PC-9 (cell line): ENCODE data around the gene PIK3R3. TPM values are rescaled to one million over a fixed set of nuclear protein-coding genes. Genes with fewer than 3 reads are reported as not detected.

ENCODE experiments used
- BruUV-seq: library from RNA; stranded (reverse); fragments of 400-500 nt; replicated peaks from 2 replicates; lab custom pipeline; 2021; lab: Mats Ljungman, UMichigan
- CTCF ChIA-PET: fragments of 300-600 bp; sonication (Branson Sonifier 250); formaldehyde crosslinking; loops from one replicate; lab custom pipeline; 2022; ENCODE audit warnings: antibody characterized with exemption; lab: Charles Lee
- POLR2A ChIA-PET: fragments of 300-600 bp; sonication (Branson Sonifier 250); formaldehyde crosslinking; loops from one replicate; lab custom pipeline; 2022; ENCODE audit warnings: antibody characterized with exemption; ENCODE audit not compliant: unreplicated experiment; lab: Charles Lee
- DNase-seq, 2 experiments: peaks; one replicate each; pipeline versions ENCODE4 v3.0.0 to v3.0.0-alpha.2; 2015 to 2022; ENCODE audit warnings: mixed read lengths in 1 of 2
- H2AFZ ChIP-seq: fragments of 200-600 bp; sonication (generic); 2 replicates; pipeline ENCODE4 v1.8.1; 2017; ENCODE audit warnings: antibody characterized with exemption
- H3F3A ChIP-seq: fragments of 200-600 bp; sonication (generic); 2 replicates; pipeline ENCODE4 v1.8.1; 2017; ENCODE audit warnings: antibody characterized with exemption, mild to moderate bottlenecking, low read depth; ENCODE audit not compliant: insufficient read depth
- H3K27ac ChIP-seq: fragments of 200-600 bp; sonication (generic); 2 replicates; pipeline ENCODE4 v1.6.1; 2016; ENCODE audit warnings: mixed run types
- H3K27me3 ChIP-seq: fragments of 200-600 bp; sonication (generic); 2 replicates; pipeline ENCODE4 v1.6.1; 2016; ENCODE audit warnings: low read depth, mixed run types; ENCODE audit not compliant: insufficient read depth
- H3K36me3 ChIP-seq: fragments of 200-600 bp; sonication (generic); 2 replicates; pipeline ENCODE4 v1.6.1; 2016; ENCODE audit warnings: low read depth, mixed run types
- H3K4me1 ChIP-seq: fragments of 200-600 bp; sonication (generic); replicated peaks from 2 replicates; pipeline ENCODE4 v1.6.1; 2016; ENCODE audit warnings: mixed run types; ENCODE audit not compliant: insufficient read depth
- H3K4me2 ChIP-seq: fragments of 200-600 bp; sonication (generic); 2 replicates; pipeline ENCODE4 v1.6.1; 2017; ENCODE audit warnings: mixed run types
- H3K4me3 ChIP-seq: fragments of 200-600 bp; sonication (generic); 2 replicates; pipeline ENCODE4 v1.6.1; 2016; ENCODE audit warnings: mixed run types
- H3K79me2 ChIP-seq: fragments of 200-600 bp; sonication (generic); 2 replicates; pipeline ENCODE4 v1.6.1; 2017; ENCODE audit warnings: low read depth, mixed run types
- H3K9me2 ChIP-seq: fragments of 200-600 bp; sonication (generic); 2 replicates; pipeline ENCODE4 v1.8.1; 2017; ENCODE audit warnings: mild to moderate bottlenecking; ENCODE audit not compliant: insufficient read depth
- H3K9me3 ChIP-seq: fragments of 200-600 bp; sonication (generic); 2 replicates; pipeline ENCODE4 v1.8.1; 2016; ENCODE audit warnings: low read depth; ENCODE audit not compliant: insufficient read depth
- H4K20me1 ChIP-seq: fragments of 200-600 bp; sonication (generic); 2 replicates; pipeline ENCODE4 v1.8.1; 2017; ENCODE audit not compliant: insufficient read depth
- EZH2 ChIP-seq: fragments of 200-600 bp; sonication (generic); IDR thresholded peaks from 2 replicates; pipeline ENCODE4 v1.8.0; 2017; ENCODE audit warnings: antibody characterized with exemption, low read depth
- intact Hi-C: fragments of 100-400 bp; cut with micrococcal nuclease; formaldehyde crosslinking; loops from one replicate; pipeline ENCODE4 v1.10.0; 2022; ENCODE audit not compliant: unreplicated experiment
- total RNA-seq: library from RNA; stranded (reverse); gene quantifications from 2 replicates; pipeline ENCODE4 v1.2.3, GENCODE V29; 2021
- TF ChIP-seq, protein P1 (sequence below): fragments of 200-600 bp; sonication (generic); conservative IDR thresholded peaks from 2 replicates; pipeline ENCODE4 v1.6.1; 2017; ENCODE audit warnings: mixed run types, antibody characterized with exemption, mild to moderate bottlenecking, moderate library complexity

Gene PIK3R3
- total RNA-seq, 1 experiment from 2014 or later, result 44.2 TPM

DNA sequence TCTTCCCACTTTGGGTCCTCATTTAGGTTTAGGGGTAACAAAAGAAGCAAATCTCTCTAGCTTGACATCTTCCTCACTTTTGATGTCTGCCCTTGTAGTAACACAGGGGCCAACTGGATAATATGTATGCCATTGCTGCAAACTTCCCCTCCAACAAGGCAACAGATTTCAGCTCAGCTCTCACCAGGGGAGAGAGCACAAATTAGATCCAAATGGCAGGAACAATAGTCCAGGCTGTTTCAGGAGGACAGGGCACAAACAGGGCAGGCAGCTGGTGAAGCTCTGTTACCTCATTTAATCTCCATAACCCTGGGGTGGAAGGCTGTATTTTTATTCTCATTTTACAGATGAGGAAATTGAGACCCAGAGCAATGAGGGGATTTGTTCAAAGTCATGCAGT lies 4.3 kb upstream of the PIK3R3 start:
- H3K27ac ChIP-seq, result peak overlapping the region; percentile 98
- H3F3A ChIP-seq, result peaks cover 39% of the 10 kb centered on the region
- POLR2A ChIA-PET, result no interaction called here
- peak overlapping the region; percentile 71; the same call in 1 of the 2 replicates for H3K4me2 ChIP-seq
- peaks cover 53% of the 10 kb centered on the region for H3K4me1 ChIP-seq
- DNase-seq, result no peak
- CTCF ChIA-PET, result no interaction called here
- no peaks in the 10 kb centered on the region for H4K20me1 ChIP-seq
- BruUV-seq, result no TSS peak
- no peaks in the 10 kb centered on the region for H3K9me2 ChIP-seq
- intact Hi-C loops, result no loop called here
- H3K27me3 ChIP-seq, result no peaks in the 10 kb centered on the region
- no peaks in the 10 kb centered on the region for H3K9me3 ChIP-seq
- H3K79me2 ChIP-seq, result peaks cover 15% of the 10 kb centered on the region
- no peak overlapping the region for H2AFZ ChIP-seq
- H3K4me3 ChIP-seq, result no peak overlapping the region
- TF ChIP-seq EZH2, result no peak
- TF ChIP-seq, protein P1, sequence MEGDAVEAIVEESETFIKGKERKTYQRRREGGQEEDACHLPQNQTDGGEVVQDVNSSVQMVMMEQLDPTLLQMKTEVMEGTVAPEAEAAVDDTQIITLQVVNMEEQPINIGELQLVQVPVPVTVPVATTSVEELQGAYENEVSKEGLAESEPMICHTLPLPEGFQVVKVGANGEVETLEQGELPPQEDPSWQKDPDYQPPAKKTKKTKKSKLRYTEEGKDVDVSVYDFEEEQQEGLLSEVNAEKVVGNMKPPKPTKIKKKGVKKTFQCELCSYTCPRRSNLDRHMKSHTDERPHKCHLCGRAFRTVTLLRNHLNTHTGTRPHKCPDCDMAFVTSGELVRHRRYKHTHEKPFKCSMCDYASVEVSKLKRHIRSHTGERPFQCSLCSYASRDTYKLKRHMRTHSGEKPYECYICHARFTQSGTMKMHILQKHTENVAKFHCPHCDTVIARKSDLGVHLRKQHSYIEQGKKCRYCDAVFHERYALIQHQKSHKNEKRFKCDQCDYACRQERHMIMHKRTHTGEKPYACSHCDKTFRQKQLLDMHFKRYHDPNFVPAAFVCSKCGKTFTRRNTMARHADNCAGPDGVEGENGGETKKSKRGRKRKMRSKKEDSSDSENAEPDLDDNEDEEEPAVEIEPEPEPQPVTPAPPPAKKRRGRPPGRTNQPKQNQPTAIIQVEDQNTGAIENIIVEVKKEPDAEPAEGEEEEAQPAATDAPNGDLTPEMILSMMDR, result no peak
- H3K36me3 ChIP-seq, result no peaks in the 10 kb centered on the region

DNA sequence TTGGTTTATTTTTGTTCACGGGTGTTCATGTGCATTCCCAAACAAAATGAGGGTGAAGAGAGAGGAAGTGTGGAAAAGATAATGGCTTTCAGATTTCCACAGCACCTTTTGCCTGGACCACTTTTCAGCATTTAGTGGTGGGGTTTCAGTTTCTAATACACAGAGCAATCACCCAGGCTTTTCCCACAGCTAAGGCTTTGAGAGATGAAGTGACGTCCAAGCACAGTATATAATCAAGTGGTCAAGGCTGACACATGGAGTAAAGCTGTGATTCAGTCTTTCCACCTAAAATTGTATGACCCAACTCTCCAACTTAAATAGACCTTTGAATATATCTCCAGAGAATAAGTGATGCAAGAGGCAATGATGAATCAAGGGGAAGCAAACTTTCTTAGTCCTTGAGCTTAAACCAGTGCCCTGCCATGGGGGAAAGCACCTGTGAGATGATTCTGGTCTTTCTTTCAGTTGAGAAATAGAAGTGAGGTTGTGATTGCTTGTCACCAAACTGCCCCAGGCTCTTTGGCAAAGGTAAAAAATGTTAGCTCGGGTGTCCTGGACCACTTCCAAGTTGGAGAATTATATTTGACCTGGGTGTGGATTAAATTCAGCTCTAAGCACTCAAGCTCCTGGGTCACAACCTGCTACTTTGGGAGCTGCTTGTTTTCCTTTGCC lies 2.4 kb upstream of the PIK3R3 start:
- TF ChIP-seq, protein P1, result no peak
- TF ChIP-seq EZH2, result no peak
- peak overlapping the region; percentile 94 for H3K4me2 ChIP-seq
- H3K4me3 ChIP-seq, result peak overlapping the region; percentile 95; the same call in 1 of the 2 replicates
- H3F3A ChIP-seq, result peaks cover 39% of the 10 kb centered on the region
- no peaks in the 10 kb centered on the region for H3K9me2 ChIP-seq
- no peak overlapping the region for H2AFZ ChIP-seq
- POLR2A ChIA-PET, result interaction anchor here (0.5 to 1.2 kb wide), 8 partner anchors 21 to 642 kb away, joined by 3 to 6 read pairs (median 4); no protein-coding TSS in a partner anchor
- DNase-seq, result peak; percentile 86 to 100
- H3K4me1 ChIP-seq, result peaks cover 50% of the 10 kb centered on the region
- peak overlapping the region; percentile 98 for H3K27ac ChIP-seq
- H3K79me2 ChIP-seq, result peaks cover 34% of the 10 kb centered on the region
- H3K36me3 ChIP-seq, result no peaks in the 10 kb centered on the region
- H4K20me1 ChIP-seq, result peaks cover 11% of the 10 kb centered on the region
- BruUV-seq, result no TSS peak
- intact Hi-C loops, result loop anchor here (1.0 to 5.0 kb wide), 4 partner anchors 45 to 89 kb away; no protein-coding TSS in a partner anchor
- H3K9me3 ChIP-seq, result no peaks in the 10 kb centered on the region
- H3K27me3 ChIP-seq, result no peaks in the 10 kb centered on the region
- CTCF ChIA-PET, result interaction anchor here (1.3 kb wide), 2 partner anchors 22 to 38 kb away, joined by 4 to 9 read pairs; no protein-coding TSS in a partner anchor

DNA sequence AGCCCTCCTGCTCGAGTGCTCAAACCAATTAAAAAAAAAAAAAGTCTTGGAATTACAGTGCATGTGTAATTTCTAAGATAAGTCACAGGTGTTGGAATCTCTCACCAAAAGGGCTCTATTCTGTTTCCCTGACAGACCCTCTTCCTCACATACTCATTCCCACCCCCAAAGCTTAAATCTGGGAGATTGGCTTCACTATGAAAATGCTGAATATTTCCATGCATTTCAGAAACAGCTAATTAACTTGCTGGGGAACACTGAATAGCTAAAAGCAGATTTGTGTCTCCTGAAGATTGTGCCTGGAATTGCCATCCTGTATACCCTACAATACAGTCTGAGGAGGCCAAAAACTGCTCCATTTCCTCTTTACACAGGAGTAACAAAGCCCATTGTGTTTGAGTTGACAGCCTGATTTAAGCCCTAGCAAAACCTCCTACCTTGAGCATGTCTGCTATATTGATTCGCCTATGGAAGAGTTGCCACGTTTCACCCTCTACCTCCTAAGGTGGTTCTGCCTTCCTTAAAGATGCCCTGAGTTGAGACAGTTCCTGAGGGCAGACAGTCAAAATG lies 1.4 kb upstream of the PIK3R3 start:
- Histone ChIP-seq H3K4me2 (peak overlapping the region; percentile 94), H3K79me2 (peaks cover 44% of the 10 kb centered on the region), H3F3A (peaks cover 46% of the 10 kb centered on the region), H3K36me3 (no peaks in the 10 kb centered on the region), H4K20me1 (peaks cover 15% of the 10 kb centered on the region), H2AFZ (no peak overlapping the region), H3K4me3 (peak overlapping the region; percentile 95), H3K27ac (peak overlapping the region; percentile 98), H3K9me3 (no peaks in the 10 kb centered on the region), H3K4me1 (peaks cover 59% of the 10 kb centered on the region), H3K9me2 (no peaks in the 10 kb centered on the region), H3K27me3 (no peaks in the 10 kb centered on the region)
- ChIA-PET POLR2A (interaction anchor here (0.7 kb wide), 1 partner anchor 642 kb away, joined by 8 read pairs; no protein-coding TSS in a partner anchor), CTCF (no interaction called here)
- no TSS peak for BruUV-seq
- intact Hi-C loops, result loop anchor here (1.0 to 5.0 kb wide), 3 partner anchors 37 to 447 kb away; no protein-coding TSS in a partner anchor
- DNase-seq, result no peak
- no peak for TF ChIP-seq EZH2
- TF ChIP-seq, protein P1, result no peak
